Measurements from ENCODE around the gene IGFBP6. TPM values are rescaled to one million over a fixed set of nuclear protein-coding genes. Genes with fewer than 3 reads are reported as not detected.
A peak's percentile ranks its signal among the peaks of the same experiment; 100 is the strongest.

IGFBP6 gene
- total RNA-seq, 2 donors from 2014 or later = 7.2 to 14.6 TPM

- H3K9me3 ChIP-seq = no peaks in the 10 kb centered on the region
- no peak overlapping the region for H3K4me3 ChIP-seq
- no peaks in the 10 kb centered on the region for H3K4me1 ChIP-seq
- no peak overlapping the region for H3K27ac ChIP-seq
- TF ChIP-seq CTCF (IDR thresholded peaks at IDR 0.05) = no peak
- DNase-seq = no peak
- no peak overlapping the region for H3K9ac ChIP-seq (ENCODE audit: low read depth in 2 of 2, low read length in 2 of 2)
- H3K27me3 ChIP-seq = no peaks in the 10 kb centered on the region
- intact Hi-C loops (cut with DNase I) = loop anchor here (2.0 to 5.0 kb wide), 2 partner anchors 31 to 129 kb away; no protein-coding TSS in a partner anchor
- no peaks in the 10 kb centered on the region for H3K36me3 ChIP-seq
Observed at GRCh38 chr12:53067993-53068770, 29.3 kb upstream of the IGFBP6 start.

DNA sequence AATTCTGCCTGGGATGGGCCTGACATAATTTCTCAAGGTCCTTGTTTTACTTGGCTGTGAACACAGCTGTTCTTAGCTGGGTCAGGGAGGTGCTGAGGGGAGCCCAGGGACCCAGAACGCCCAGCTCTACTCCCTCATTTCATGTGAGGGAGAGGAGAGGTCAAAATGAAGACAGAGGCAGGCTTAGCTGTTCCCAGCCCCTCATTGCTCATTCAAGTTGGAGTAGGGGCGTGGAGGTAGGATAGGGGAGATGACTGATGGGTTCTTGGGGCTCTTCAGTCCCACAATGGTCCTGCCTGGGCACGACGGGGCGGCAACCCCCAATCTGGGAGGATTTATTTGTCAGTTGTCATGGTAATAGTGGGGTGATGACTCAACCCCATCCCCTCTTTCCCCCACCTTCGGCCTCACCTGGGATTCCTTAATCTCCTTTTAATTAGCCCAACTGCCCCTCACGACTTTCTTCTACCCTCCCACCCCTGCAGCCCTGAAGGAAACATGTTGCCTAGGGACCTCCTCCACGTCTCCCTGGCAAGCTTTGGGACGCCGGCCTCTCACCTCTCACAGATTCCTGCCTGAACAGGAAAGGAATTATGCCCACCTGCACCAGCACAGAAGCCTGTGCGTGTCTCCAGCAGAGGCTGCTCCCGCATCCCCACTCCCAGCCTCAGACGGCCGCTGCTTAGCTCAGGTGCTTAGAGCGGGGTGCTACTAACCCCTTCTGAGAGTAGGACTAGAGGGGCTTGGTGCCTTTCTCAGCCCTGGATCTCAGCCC lies 28.5 kb upstream of the IGFBP6 start:
- no peak overlapping the region for H3K9ac ChIP-seq (ENCODE audit: low read depth in 2 of 2, low read length in 2 of 2)
- H3K9me3 ChIP-seq = no peaks in the 10 kb centered on the region
- H3K36me3 ChIP-seq = no peaks in the 10 kb centered on the region
- H3K27me3 ChIP-seq = no peaks in the 10 kb centered on the region
- intact Hi-C loops (cut with DNase I) = loop anchor here (5.0 kb wide), 1 partner anchor 128 kb away; no protein-coding TSS in a partner anchor
- no peak for DNase-seq
- no peak overlapping the region for H3K4me3 ChIP-seq
- H3K4me1 ChIP-seq = no peaks in the 10 kb centered on the region
- H3K27ac ChIP-seq = no peak overlapping the region
- TF ChIP-seq CTCF (IDR thresholded peaks at IDR 0.05) = no peak

DNA sequence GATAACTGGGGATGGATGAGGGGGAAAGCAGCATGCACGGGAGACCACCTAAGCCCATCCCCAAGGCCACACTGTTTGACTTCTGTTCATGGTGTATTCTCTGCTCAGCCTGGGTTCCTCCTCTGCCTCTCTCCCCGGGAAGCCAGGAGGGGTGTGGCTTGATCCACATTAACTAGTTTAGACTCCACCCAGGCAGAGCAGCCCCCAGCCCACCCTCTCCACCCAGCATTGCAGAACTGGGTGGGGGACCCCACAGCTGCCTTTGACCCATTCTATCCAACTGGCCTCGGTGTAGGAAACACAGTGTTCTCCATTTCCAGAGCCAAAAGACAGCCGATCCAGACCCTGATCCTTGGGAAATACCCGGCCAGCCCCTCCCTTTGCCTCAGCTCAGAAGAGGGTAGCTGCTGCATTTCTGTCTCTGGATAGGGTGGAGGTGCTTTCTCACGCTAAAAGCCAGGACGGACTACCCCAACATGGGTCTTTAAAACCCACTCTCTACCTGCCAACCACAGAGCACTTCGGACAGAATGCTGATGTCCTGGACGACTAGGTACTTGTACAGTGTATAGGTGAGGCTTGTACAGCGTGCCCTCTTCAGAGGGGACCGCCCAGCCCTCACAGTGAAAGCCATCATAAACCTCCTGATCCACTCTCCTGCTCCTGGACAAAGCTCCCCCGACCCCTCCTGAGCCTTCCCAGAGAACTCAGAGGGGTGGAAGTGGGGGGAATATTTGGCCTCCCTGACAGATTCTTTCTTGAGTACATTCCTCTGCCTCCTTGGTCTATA lies 27.7 kb upstream of the IGFBP6 start:
- TF ChIP-seq CTCF (IDR thresholded peaks at IDR 0.05) = no peak
- Histone ChIP-seq H3K36me3 (peaks cover 6% of the 10 kb centered on the region), H3K27ac (no peak overlapping the region), H3K4me1 (no peaks in the 10 kb centered on the region), H3K9ac (ENCODE audit: low read depth in 2 of 2, low read length in 2 of 2) (no peak overlapping the region), H3K9me3 (no peaks in the 10 kb centered on the region), H3K27me3 (no peaks in the 10 kb centered on the region), H3K4me3 (no peak overlapping the region)
- DNase-seq = peak; percentile 24
- intact Hi-C loops (cut with DNase I) = loop anchor here (5.0 kb wide), 1 partner anchor 127 kb away; no protein-coding TSS in a partner anchor

- intact Hi-C loops (cut with DNase I) = no loop called here
- DNase-seq = no peak
- no peak for TF ChIP-seq CTCF (IDR thresholded peaks at IDR 0.05)
- no peaks in the 10 kb centered on the region for H3K4me1 ChIP-seq
- no peak overlapping the region for H3K9ac ChIP-seq (ENCODE audit: low read depth in 2 of 2, low read length in 2 of 2)
- no peaks in the 10 kb centered on the region for H3K27me3 ChIP-seq
- H3K36me3 ChIP-seq = peaks cover 9% of the 10 kb centered on the region
- no peak overlapping the region for H3K27ac ChIP-seq
- H3K4me3 ChIP-seq = no peak overlapping the region
- H3K9me3 ChIP-seq = no peaks in the 10 kb centered on the region
Observed at GRCh38 chr12:53070877-53071492, 26.5 kb upstream of the IGFBP6 start.
